ENCODE data around the gene TSTD1.
"Not testable (repeated sequence)": the region's sequence is repeated elsewhere in the genome, so short reads cannot be mapped to it uniquely, and the experiment has no call there.

TSTD1 gene

GRCh38 chr1:161006563-161006962 is 32.2 kb downstream of the TSTD1 start:
- DNase-seq, result no peak

DNA sequence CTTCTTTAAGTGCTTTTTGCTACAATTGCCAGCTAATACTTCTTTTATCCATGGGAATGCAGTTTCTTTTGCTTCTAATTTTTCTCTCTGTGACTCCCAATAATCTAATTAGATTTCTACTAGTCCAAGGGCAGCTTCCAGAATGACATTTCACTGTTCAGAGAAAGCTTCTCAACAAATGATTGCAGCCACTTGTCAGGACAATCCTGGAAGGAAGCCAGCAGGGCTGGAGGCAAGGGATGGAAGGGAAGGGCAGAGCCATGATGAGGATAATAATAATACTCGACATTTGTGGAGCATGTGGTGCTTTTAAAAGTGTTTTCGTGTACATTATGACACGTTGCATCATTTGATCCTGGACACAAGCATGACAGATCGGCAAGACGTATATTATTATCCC is 37.2 kb downstream of the TSTD1 start:
- no peak for DNase-seq

- DNase-seq, result no peak
These were observed 37.9 kb downstream of the TSTD1 start for GRCh38 chr1:161000736-161001480.

GRCh38 chr1:160999376-160999775 is 39.4 kb downstream of the TSTD1 start:
- no peak for DNase-seq

GRCh38 chr1:160997323-160998038 is 41.3 kb downstream of the TSTD1 start:
- DNase-seq, result peak; percentile 64

DNA sequence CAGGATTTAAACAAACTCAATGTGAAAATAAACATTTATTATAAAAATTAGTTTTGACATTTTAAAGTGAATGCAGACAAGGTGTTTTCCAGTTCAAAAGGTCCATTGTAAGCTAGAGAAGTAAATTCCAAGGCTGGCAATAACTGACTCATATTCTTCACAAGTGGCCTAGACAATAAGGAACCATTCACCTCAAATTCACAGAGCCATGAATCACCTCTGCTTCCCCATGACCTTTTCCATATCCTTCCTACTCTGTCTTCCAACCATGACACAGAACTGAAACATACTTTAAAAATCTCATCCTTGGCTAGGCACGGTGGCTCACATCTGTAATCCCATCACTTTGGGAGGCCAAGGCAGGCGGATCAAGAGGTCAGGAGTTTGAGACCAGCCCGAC is 42.6 kb downstream of the TSTD1 start:
- peak; percentile 85 for DNase-seq

DNA sequence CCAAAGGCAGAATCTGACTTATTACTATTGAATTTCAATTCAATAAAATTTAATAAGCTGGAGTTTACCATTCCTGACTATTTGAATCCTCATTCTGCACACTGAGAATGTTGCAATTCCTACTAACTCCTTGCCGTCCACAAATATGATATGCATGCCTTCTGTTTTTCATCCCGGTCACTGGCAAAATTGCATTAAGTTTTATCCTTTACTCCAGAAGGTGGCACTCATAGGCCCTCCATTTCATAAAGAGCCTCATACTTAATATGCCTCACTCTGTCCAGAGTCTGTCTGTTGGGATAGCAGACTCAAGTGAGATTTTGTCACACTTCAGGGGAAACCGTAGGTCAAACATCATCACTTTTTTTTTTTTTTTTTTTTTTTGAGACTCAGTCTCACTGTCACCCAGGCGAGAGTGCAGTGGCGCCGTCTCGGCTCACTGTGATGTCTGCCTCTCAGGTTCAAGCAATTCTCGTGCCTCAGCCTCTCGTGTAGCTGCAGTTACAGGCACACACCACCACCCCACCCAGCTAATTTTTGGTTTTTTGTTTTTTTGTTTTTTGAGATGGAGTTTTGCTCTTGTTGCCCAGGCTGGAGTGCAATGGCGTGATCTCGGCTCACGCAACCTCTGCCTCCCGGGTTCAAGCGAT is 45.1 kb downstream of the TSTD1 start:
- DNase-seq, result peak; percentile 80

DNA sequence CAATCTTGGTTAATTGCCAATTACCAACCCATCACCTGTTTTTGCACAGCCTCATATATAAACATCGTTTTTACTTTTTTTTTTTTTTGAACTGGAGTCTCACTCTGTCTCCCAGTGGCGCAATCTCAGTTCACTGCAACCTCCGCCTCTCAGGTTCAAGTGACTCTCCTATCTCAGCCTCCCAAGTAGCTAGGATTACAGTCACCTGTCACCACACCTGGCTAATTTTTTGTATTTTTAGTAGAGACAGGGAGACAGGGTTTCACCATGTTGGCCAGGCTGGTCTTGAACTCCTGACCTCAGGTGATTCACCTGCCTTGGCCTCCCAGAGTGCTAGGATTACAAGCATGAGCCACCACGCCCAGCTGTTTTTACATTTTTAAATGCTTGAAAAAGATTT is 46.7 kb downstream of the TSTD1 start:
- not testable (repeated sequence) for DNase-seq
